HG02938 (cell line): ENCODE measurements around the gene SLC2A4RG.

Experiments used
- ATAC-seq: cut with Tn5 transposase; IDR thresholded peaks from one replicate; pipeline ENCODE4 v1.9.1; 2021; ENCODE audit warnings: mild to moderate bottlenecking, moderate library complexity; ENCODE audit not compliant: unreplicated experiment

The SLC2A4RG gene

DNA sequence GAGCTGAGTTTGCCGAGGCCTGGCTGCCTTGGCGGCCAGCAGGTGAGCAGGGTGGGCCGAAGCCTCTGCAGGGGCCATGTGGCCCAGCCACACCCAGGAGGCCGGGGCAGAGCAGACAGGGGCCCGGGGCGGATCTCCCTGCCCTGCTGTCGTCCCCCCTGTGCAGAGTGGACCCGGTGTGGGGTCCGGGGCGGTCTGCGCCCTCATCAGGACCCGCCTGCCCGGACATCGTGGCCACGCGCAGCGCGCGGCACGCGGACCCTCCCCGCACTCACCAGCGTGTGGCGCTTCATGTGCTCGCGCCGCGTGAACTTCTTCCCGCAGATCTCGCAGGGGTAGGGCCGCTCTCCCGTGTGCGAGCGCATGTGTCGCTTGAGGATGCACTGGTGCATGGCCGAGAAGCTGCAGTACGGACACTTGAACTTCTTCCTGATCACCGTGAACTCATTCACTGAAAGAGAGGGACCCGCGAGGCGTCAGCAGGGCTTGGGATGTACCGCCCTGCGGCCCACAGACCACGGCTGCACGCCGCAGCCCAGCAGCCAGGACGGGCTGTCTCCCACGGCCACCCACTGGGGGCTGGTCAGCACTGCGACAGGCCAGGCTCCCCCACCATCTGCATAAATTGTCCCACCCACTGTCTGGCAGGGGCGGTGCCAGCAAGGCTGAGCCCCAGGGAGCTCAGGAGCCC, 13.0 kb downstream of the SLC2A4RG start:
- no peak for ATAC-seq

DNA sequence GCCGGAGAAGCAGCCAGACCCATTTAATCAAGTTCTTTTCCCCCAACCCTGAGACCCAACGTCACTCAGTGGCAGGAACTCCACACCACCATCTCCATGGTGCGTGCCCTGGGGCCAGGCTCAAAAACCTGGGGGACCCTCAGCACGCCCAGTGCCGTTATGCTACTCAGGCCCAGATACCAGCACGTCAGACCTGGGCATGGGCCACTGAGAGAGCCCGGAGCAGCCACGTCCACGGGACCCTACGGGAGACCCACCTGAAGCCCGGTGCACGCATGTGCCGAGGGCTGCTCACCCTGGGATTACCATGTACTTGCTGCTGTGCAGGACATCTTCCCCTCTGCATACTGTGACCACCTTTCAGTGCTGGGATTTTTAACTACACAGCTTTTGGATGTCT, 13.8 kb downstream of the SLC2A4RG start:
- ATAC-seq: no peak

DNA sequence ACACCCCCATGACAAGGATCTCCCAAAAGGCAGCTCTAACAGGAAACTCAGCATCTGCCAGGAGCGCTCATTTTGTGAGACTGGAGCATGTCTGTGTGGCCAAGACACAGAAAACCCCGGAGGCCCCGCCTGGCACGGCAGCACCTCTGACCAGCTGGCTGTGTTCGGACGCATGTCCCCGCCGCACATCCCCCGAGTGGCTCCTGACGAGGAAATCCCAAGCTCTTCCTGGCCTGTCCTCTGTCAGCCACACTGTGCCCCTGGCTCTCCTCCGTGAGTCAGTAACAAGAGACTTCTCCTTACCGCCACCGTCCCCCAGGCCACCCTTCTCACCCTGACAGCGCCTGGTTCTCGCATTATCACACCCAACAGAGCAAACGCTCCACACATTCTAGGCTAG, 14.4 kb downstream of the SLC2A4RG start:
- no peak for ATAC-seq

DNA sequence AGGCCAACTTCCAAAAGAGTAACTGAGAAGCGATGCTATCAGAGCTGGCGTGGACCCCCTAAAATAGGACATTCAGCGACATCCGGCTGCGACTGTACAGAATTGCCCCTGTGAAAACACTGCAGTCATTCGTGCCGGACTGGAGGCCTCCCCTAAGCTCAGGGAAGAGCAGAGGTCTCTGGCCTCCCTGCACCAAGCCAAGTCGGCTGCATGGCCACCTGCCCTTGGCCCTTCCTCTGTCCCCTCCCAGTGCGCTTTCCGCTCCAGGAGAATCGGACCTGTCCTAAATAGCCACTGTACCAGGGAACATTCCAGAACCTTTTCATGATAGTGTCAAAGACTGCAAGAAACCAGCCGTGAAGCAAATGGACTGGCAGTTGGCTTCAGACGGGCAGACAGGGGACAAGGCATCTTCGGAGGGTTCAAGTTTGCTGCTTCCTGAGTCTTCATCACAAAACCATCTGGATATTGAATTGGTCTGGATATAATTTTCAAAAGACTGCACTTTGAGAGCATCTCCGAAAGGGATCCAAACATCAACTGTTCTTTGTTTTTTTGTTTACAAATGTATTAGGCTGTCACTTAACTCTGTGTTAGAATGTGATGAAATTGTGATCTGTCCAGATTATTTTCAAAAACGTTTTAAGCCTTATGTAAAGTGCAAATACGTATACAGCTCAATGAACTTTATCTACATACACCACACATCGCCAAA, 16.5 kb downstream of the SLC2A4RG start:
- no peak for ATAC-seq

DNA sequence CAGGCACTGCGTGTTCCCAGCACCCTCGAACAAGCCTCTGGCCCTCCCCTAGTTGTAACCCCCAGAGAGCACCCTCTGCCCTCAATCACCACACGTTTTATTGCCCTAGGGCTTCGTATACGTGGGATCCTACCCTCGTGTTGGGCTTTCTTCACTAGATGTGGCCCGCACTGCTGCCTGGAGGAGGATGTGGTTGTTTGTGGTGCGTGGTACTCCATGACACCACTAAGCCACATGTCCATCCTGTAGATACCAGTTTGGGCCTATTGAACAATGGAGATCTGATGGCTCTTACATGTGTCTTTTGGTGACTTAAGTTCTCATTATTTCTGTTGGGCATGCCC, 17.0 kb downstream of the SLC2A4RG start:
- ATAC-seq: no peak

DNA sequence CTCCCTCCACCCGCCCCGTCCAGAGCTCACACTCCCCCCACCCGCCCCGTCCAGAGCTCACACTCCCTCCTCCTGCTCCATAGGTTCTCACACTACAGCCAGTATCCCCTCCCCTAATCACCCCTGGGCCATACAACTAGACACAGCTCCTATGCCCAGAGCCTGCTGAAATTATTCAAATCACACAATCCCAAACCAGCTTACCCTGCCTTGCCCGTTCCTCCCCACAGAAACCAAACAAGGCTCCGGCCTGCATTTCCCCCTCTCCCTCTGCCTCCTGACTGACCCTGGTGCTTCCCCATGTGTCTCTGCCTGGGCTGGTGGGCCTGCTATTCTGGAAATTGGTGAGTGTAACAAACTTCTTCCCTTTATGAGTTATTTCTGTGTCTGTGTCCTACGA, 18.6 kb downstream of the SLC2A4RG start:
- ATAC-seq: no peak

DNA sequence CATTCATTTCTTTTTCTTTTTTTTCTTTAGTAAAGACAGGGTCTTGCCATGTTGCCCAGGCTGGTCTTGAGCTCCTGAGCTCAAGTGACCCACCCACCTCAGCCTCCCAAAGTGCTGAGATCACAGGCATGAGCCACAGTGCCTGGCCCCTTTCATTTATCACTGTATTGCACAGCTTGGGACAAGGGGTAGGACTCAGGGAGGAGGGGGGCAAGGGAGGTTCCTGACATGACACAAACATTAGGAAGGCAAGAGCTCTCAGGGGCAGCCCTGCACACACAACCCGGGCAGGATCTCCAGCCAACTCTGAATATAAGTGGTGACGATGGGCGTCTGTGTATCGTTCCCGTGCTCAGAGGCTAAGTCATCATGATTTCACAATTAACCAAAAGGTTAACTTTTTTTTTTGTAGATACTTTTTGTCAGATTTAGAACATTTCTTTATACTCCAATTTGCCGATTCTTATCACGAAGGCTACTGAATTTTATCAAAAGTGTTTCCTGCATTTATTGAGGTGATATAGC, 19.9 kb downstream of the SLC2A4RG start:
- ATAC-seq: no peak

DNA sequence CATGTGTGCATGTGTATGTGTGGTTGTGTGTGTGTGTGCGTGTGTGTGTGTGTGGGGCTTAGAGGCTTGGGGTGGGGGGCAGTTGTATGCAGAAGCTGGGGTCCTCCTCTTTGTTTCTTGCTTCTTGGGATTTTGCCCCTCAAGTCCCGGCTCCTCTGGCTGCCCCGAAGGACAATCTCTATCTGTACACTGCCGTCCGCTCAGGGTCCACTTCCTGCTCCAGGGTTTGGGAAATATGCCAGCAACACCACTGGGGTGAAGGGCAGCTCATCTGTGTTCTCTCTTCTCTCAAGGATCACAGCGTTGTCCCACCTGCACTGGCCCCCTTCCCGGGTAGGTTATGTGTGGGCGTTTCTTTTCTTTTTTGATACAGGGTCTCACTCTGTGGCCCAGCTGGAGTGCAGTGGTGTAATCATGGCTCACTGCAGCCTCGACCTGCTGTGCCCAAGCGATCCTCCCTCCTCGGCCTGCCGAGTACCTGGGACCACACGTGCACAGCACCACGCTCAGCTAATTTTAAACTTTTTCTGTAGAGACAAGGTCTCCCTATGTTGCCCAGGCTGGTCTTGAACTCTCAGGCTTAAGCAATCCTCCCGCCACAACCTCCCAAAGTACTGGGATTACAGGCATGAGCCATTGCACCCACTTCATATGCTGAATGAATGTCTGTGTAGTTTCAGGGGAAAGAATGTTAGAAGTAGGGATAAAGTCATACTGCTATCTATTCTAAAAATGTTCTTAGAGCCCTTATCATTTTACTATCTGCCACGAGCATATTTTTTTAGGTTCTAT, 25.7 kb downstream of the SLC2A4RG start:
- no peak for ATAC-seq

DNA sequence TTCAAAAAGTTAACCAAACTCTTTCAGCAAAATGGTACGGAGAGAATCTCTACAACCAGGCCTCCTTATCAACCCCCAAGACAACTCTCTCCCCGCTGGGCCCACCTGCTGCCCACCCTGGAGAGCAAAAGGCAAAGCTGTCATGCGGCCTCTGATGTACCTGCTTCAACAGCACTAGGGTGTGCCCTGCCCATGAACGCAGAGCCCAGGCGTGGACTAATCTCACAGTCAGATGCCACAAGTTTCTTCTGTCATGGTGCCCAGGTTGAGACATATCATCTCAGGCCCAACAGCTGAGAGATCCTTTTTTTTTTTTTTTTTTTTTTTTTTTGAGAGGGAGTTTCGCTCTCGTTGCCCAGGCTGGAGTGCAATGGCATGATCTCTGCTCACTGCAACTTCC, 26.3 kb downstream of the SLC2A4RG start:
- no peak for ATAC-seq

DNA sequence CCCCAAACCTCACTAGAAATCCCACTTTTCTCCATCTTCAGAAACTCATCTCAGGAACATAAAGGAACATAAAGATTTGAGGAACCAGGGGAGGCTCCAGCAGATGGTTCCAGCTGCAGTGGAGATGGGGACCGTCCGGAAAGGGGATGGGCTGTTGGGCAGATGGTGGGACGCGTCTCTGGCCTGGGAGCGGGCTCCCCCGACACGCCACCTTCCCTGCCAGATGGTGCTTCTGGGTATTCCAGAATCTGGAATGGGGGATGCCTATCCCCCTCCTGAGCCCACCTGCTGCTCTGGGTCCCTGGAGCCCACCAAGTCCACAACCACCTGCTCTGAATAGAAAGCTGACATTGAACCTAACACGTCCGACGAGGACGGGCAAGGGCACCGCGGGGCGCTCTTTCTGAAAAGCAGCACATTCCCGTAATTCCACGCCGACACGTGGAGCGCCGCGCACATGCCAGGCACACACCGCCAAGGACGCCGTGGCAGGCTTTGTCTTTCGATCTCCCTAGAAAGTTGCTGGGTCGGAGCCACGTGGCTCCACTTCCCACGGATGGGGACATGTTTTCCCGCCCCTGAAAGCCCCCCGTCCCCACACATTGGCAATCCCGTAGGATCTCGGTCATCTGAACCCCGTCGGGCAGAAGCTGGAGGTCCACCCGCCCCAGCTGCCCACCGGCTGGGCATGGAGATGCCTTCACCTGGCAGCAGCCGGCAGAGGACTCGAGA, 27.3 kb downstream of the SLC2A4RG start:
- no peak for ATAC-seq

DNA sequence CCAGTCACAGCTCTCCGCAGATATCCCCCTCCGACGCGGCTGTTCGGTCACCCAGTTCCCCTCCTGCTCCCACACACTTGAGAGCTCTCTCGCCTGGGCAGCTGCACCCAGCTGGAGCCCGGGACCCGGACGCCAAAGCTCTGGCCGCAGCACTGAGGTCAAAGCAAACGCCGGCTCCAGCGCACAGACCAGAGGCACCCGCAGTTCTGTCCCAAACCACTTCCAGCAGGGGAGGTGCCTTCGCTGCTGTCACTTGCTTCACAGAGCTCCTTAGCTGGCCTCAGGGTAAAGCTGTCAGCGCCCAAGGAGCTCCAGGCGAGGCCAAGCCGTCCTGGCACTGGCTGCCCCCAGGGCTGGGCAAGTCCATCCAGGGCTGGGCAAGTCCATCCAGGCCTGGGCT, 27.9 kb downstream of the SLC2A4RG start:
- no peak for ATAC-seq

DNA sequence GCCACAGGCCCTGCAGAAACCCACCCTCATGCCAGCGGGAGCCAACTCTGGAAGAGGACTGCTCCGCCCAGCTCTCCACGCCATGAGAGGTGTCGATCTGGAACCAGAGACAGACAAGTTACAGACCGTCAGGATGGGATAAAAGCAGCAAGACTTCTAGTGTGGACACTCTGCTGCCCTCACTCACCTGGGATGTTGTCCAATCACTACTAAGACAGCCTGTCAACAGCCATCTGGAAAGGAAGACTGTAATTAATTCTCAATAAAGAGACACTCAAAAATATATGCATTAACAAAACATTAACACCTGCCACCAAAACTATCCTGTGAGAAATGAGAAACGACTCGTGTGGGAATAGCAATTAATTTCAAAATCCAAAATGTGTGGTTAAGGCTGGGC, 28.3 kb downstream of the SLC2A4RG start:
- no peak for ATAC-seq

DNA sequence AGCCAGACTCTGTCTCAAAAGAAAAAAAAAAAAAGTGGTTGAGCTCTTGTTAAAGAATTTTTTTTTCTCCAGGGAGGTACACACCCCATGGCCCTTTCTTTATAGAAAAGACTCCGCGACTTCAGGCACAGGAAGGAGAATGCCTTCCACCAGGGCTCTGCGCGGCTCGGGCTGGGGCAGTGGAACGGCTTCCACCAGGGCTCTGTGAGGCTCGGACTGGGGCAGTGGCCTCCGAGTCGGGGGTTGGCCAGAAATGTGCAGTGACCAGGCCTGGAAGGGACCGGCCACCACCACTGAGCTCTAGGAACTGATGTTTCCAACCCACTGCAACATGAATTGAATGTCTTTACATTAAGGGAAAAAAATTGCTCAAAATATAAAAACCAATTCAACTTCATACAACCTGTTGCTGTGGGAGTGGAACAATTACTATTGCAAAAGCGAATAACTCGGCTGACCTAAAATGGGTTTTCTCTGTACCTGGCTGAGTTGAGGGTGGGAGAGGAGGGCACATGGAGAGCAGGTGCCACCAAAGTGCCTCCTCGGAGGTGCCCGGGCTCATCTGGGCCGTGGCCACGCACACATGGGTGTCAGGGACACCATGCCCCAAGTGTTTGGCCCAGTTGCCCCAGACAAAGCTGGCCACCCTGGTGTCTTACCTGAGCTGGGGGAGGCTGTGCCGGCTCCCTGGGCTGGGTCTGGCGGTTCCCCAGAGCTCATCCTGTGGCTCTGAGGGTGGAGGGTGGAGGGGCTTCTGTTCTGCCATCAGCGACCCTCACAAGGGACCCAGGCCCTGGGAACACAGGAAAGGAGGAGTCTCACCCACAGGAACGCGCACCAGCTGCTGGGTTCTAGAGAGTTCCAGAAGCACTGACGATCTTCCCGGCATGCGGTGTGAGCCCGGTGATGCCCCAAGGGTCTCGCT, 29.3 kb downstream of the SLC2A4RG start:
- no peak for ATAC-seq

DNA sequence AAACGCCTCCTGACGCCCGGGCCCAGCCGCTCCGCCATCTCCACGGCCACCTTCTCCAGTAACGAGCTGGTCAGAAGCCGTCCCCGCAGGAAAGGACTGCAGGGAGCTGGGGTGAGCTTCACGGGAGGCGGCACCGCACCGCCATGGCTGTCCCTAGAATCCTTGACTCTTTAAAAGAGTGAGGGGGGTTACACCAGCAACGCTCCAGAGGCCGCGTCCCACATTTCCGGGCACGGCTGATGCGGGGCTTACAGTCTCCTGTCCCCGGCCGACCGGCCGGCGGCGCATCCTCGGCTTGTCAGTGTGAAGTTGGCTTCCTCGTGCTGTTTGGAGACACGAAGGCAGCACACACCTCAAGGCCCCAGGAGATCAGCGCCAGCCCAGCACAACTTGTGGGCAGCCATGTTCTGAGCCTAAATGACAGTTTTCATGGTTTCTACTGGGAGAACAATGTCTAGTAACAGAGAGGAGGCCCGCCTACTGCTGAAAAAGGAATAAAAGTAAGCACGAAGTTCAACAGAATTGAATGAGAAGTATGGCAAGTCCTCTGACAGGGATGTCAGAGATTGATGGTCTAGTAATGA, 30.4 kb downstream of the SLC2A4RG start:
- ATAC-seq: no peak

DNA sequence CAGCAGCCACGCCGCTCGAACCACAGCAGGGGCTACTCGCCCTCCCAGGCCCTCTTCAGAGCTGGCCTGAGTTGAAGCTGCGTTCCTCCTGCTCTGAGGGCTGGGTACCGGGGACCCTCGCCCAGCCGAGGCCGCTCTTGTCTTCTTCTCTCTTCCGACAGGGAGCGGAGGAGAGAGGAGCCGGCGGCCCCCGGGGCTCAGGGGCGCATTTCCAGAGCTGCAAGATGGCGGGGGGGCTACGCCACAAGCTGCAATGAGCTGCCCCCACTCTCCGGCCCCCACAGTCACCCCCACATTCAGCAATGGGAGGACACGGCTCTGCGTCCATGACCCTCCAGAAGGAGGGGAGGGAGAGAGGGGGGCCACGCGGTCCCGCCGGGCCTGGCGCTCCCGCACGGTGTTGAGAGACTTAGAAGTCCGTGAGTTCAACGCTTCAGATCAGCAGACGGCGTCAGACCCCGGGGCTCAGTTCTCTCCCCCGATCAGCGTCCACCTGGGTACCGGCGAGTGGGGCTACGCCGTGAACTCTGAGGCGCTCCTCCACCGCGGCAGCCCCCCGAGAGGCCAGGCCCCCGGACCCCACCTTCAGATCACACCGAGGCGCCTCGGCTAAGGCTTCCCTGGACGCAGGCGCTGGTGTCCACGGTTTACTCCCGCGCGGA, 31.6 kb downstream of the SLC2A4RG start:
- ATAC-seq: no peak

DNA sequence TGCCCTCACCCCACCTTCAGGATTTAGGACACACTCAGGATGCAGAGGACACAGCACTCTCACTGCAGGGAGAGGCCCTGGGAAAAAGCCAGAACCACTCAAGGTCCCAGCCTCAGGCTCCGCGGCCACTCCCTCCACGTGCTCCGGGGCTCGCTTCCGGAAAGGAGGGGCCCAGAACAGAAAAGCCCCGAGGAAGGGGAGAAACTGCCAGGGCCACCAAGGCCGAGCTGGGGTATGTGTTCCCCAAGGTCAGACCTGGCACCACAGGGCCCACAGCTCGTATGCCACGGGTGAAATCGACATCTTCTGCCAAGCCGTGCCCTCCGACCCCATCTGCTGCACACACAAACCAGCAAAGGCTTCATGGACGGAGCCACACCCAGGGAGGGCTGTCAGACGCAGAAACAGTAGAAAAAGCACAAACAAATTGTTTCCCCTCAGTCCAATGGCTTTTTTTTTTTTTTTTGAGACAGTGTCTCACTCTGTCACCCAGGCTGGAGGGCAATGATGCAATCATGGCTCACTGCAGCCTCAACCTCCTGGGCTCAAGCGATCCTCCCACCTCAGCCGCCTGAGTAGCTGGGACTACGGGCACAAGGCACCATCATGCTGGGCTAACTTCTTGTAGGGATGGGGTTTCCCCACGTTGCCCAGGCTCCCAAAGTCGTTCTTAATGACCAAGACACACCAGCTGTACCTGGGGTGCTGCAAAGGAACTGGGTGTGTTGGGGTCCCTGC, 33.4 kb downstream of the SLC2A4RG start:
- ATAC-seq: no peak

DNA sequence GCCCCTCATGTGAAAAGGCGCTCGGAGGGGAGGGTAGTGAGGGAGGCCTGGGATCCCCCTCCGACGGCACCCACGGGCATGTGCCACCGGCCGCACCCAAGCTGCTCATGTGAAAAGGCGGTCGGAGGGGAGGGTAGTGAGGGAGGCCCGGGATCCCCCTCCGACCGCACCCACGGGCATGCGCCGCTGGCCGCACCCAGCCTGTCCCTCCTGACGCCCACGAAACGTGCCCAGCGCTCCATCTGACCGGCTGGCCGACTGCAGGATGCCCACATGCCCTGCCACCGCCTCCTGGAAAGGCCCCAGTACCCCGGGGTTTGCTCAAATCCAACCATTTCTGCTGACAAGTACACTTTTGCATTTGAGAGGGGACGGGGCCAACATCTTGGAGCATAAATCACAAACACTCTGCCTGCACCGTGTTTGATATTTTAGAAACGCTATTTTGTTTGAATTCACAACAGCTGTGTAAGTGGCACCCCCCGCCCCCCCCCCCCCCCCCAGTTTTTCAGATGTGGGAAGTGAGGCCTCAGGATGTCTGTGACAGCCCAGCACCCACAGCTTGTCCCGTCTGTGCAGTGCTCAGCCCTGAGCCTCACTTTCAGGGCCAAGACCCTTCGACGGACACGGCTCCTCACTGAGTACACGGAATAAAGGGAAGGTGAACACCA, 34.1 kb downstream of the SLC2A4RG start:
- ATAC-seq: no peak

DNA sequence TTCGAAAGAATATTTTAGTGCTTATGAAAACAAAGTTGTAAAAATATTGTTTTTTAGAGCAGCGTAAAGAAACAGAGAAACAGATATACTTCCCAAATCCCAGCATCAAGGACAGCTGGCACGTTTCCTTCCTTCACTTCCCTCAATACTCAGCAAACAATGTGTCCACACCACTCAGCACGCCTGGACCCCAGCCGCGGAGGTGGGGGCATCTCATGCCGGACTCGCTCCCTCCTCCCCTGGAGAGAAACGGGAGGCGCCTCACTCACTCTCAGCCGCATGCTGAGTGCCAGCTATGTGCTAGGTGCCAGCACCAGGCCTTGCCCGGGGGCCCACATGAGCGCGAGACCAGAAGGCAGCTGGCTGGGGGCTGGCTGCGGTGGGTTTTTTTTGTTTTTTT, 34.7 kb downstream of the SLC2A4RG start:
- ATAC-seq: no peak
